CD4-positive, alpha-beta T cell treated with Interleukin-1 beta for 1 hour (primary cell): ENCODE results near the gene RAC2.
"Not testable (repeated sequence)": the region's sequence is repeated elsewhere in the genome, so short reads cannot be mapped to it uniquely, and the experiment has no call there.

ENCODE experiments used
- DNase-seq, 2 donors: peaks; one replicate each; pipeline ENCODE4 v3.0.0-alpha.2; 2020 to 2022

Gene RAC2

GRCh38 chr22:37254209-37254866, 10.3 kb upstream of the RAC2 start:
- no peak for DNase-seq

GRCh38 chr22:37253126-37253660, 9.1 kb upstream of the RAC2 start:
- DNase-seq, result no peak

DNA sequence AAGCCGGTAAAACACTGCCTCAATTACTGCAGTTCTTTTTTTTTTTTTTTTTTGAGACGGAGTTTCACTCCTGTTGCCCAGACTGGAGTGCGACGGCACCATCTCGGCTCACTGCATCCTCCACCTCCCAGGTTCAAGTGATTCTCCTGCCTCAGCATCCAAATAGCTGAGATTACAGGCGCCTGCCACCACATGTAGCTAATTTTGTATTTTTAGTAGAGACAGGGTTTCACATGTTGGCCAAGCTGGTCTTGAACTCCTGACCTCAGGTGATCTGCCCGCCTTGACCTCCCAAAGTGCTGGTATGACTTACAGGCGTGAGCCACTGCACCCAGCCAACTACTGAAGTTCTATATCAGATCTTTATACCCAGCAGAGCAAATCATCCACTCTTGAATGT, 7.8 kb upstream of the RAC2 start:
- DNase-seq, result not testable (repeated sequence)

DNA sequence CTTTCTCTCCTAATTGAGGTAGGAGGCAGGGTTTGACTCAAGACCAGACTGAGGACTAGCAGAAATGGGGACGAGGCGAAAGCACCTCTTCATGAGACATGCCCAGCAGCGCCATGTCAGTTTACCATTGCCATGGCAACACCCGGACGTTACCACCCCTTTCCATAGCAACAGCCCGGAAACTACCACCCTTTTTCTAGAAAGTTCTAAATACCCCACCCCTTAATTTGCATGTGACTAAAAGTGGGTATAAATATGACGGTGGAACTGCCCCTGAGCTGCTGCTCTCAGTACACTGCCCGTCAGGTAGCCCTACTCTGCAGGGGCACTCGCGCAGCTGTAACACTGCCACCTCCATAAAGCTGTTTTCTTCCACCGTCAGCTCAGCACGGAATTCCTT, 5.9 kb upstream of the RAC2 start:
- DNase-seq, result no peak

GRCh38 chr22:37248251-37248650, 4.2 kb upstream of the RAC2 start:
- DNase-seq, result no peak

- no peak for DNase-seq
Observed at GRCh38 chr22:37245740-37246139, 1.7 kb upstream of the RAC2 start.

DNA sequence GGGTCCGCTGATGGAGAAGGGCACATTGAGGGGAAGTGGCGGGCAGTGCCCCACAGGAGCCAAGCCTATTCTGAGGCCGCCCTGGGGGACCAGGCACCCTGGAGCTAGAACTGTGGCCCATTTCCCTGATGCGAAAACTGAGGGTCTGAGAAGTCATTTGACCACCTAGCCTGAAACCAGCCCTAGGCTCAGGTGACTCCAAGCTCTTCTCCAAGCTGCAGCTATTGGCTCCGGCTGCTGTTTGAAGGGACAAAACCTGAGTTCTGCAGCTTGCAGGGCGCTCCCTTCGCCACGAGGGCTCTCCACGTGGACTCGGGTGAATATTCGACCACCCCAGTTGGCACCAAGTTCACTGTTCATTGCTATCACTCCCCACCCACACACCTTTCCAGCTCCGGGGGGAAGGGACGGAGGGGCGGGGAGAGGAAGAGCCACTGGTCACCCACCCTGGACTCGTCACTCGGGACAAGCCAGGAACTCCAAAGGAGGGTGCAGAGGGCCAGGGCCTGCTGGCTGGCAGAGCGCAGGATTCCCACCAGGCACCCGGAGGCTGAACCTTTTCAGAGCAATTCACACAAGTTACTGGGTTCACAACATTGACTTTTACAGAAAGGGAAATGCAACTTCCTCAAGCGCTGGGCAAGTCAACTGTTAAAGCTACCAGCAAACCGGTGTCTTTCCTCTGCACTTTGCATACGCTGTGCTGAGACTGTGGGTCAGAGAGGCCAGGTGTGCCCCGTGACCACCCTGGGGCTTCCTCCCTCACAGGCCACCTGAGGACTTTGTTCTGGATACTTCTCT, 1.1 kb upstream of the RAC2 start:
- DNase-seq, result peak in 1 of 2 donors; percentile 50

- no peak for DNase-seq
Observed at GRCh38 chr22:37243402-37244113, 511 bp downstream of the RAC2 start.

GRCh38 chr22:37242395-37242918, 1.6 kb downstream of the RAC2 start:
- peak; percentile 91 to 92 for DNase-seq

GRCh38 chr22:37241351-37242142, 2.5 kb downstream of the RAC2 start:
- DNase-seq, result peak; percentile 61 to 64

- DNase-seq, result no peak
Observed at GRCh38 chr22:37240941-37241320, 3.1 kb downstream of the RAC2 start.

DNA sequence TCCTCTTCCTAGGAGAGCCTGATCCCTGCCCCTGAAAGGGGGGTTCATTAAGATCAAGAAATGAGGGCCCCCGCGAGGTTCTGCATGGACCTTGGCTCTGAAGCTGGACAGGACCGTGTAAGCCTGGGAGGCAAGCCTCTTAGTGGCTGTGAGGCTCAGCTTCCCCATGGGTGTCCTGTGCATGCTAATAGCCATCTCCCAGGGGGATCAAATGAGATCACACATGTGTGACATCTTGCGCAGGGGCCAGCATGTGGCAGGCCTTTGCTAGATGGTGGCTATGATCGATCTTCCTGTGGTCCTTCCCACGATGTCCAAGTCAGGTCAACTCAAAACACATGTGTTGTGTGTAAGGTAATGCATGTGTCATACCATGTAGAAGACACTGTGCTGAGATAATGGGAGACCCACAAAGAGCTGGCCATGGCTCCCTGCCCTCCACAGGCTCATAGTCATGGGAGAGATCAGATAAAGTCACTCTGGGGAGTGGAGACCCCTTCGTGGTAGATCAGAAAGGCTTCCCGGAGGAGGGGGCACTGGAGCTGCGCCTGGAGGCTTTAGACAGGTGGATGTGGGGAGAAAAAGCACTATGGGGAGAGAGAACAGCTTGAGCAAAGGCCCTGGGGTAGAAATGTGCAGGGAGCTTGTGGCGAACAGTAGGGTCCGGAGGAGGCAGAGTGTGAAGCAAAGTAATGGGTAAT, 3.7 kb downstream of the RAC2 start:
- DNase-seq, result no peak

GRCh38 chr22:37239336-37240239, 4.5 kb downstream of the RAC2 start:
- no peak for DNase-seq

DNA sequence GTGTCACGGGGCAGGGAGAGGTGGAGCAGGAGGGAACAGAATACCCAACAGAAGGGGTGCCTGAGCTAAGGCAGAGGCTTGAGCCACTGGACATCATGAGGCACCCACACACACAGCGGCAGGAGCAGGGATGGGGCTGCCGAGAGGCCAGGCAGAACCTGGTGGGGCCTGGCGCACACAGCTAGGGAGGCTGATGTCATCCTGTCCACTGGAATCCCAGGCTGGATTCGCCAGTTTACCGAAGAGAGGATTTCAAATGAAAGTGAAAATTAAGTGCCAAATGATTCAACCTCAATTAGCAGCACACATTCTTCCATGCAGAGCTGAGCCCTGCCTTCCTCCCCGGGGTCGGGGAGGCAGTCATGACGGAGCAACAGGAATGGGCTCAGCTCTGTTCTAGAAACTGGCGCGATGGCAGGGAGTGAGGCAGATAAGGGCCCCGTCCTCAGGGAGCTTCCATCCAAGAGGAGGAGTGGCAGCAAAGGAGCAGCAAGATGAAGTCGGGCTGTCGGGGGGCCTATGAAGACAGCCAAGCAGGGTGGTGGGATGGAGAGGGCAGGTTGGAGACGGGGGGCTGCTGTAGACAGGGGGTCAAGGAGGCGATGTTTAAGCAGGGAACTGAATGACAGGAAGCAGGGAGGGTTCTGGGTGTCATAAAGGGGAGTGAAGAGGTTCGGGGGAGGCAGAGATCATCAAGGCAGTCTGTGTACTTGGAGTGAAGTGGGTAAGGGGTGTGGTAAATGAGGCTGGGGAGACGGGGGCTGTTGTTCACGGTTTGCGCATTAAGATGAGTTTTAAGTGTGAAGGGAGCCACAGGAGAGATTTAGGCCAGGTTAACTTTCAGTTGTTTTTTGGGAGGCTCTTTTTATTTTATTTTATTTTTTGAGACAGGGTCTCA, 6.4 kb downstream of the RAC2 start:
- DNase-seq, result no peak

GRCh38 chr22:37235897-37236607, 8.0 kb downstream of the RAC2 start:
- no peak for DNase-seq

- no peak for DNase-seq
Observed at GRCh38 chr22:37234736-37235711, 9.0 kb downstream of the RAC2 start.

GRCh38 chr22:37233751-37234631, 10.1 kb downstream of the RAC2 start:
- DNase-seq, result no peak
